Astrocyte of the spinal cord (primary cell): Measurements from ENCODE around the gene ARSG.
"Not testable (repeated sequence)": the region's sequence is repeated elsewhere in the genome, so short reads cannot be mapped to it uniquely, and the experiment has no call there.

ENCODE experiments used
- DNase-seq: peaks from one replicate; pipeline ENCODE4 v3.0.0; 2011; ENCODE audit warnings: low read depth, low spot score
- H3K4me3 ChIP-seq: 2 replicates; pipeline ENCODE4 v1.5.1; 2011; ENCODE audit warnings: low read depth, mild to moderate bottlenecking, low read length, moderate library complexity
- in situ Hi-C: cut with HindIII; loops from 2 replicates; pipeline ENCODE4 v1.10.0; 2017; ENCODE audit warnings: low sequenced_read_pairs
- TF ChIP-seq, protein P1 (sequence below): IDR thresholded peaks from 2 replicates; pipeline ENCODE4 v1.5.1; 2012; ENCODE audit warnings: low read depth, mild to moderate bottlenecking, low read length, inconsistent platforms

ARSG gene

DNA sequence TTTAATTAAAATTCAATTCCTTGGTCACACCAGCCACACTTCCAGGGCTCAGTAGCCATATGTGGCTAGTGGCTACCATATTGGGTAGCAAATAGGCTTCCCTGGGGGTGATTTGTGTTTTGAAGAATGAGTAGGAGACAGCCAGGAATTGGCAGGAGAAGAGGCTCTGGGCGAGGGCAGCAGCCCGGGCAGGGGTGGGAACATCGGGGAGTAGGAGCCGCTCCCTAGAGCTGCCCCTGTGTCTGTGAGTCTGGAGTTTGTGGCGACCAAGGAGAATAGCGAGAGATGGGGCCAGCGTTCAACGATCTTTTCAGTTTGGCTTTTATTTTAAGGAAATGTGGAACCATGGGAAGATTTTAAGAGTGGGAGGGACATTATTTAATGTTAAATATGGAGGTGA, 84.3 kb downstream of the ARSG start:
- TF ChIP-seq, protein P1, sequence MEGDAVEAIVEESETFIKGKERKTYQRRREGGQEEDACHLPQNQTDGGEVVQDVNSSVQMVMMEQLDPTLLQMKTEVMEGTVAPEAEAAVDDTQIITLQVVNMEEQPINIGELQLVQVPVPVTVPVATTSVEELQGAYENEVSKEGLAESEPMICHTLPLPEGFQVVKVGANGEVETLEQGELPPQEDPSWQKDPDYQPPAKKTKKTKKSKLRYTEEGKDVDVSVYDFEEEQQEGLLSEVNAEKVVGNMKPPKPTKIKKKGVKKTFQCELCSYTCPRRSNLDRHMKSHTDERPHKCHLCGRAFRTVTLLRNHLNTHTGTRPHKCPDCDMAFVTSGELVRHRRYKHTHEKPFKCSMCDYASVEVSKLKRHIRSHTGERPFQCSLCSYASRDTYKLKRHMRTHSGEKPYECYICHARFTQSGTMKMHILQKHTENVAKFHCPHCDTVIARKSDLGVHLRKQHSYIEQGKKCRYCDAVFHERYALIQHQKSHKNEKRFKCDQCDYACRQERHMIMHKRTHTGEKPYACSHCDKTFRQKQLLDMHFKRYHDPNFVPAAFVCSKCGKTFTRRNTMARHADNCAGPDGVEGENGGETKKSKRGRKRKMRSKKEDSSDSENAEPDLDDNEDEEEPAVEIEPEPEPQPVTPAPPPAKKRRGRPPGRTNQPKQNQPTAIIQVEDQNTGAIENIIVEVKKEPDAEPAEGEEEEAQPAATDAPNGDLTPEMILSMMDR, result no peak
- DNase-seq, result no peak
- in situ Hi-C loops, result no loop called here
- no peak overlapping the region for H3K4me3 ChIP-seq

DNA sequence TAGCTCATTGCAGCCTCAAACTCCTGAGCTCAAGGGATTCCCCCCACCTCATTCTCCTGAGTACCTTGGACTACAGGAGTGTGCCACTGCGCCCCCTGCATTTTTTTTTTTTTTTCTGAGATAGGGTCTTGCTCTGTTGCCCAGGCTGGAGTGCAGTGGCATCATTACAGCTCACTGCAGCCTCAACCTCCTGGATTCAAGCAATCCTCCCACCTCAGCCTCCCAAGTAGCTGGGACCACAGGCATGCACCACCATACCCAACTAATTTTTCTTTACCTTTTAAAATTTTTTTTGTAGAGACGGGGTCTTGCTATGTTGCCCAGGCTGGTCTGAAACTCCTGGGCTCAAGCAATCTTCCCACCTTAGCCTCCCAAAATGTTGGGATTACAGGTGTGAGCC, 84.9 kb downstream of the ARSG start:
- in situ Hi-C loops, H3K4me3 ChIP-seq, DNase-seq: not testable (repeated sequence)

- in situ Hi-C loops, result no loop called here
- no peak for DNase-seq
- TF ChIP-seq, protein P1, result no peak
- no peak overlapping the region for H3K4me3 ChIP-seq
Measured at GRCh38 chr17:68377771-68378267, 86.5 kb downstream of the ARSG start.

GRCh38 chr17:68378268-68379176, 87.2 kb downstream of the ARSG start:
- in situ Hi-C loops, result no loop called here
- peak; percentile 95 for DNase-seq
- H3K4me3 ChIP-seq, result no peak overlapping the region
- TF ChIP-seq, protein P1, result no peak

- TF ChIP-seq, protein P1, result no peak
- no peak overlapping the region for H3K4me3 ChIP-seq
- in situ Hi-C loops, result no loop called here
- no peak for DNase-seq
Measured at GRCh38 chr17:68379177-68379510, 87.8 kb downstream of the ARSG start.

GRCh38 chr17:68379692-68380677, 88.7 kb downstream of the ARSG start:
- H3K4me3 ChIP-seq, result no peak overlapping the region
- no peak for DNase-seq
- in situ Hi-C loops, result no loop called here
- TF ChIP-seq, protein P1, result no peak
